KMS-11 (cell line): Measurements from ENCODE around the gene SDHB.

Experiments
- H2AFZ ChIP-seq: fragments of 200-600 bp; sonication (generic); 2 replicates; pipeline ENCODE4 v1.6.1; 2016; ENCODE audit warnings: antibody characterized with exemption, mixed run types, low read depth
- H3K27ac ChIP-seq: fragments of 200-600 bp; sonication (generic); 2 replicates; pipeline ENCODE4 v1.6.1; 2016; ENCODE audit warnings: mild to moderate bottlenecking, mixed run types
- H3K27me3 ChIP-seq: fragments of 200-600 bp; sonication (generic); 2 replicates; pipeline ENCODE4 v1.6.1; 2017; ENCODE audit warnings: mild to moderate bottlenecking, low read depth, mixed run types, moderate library complexity; ENCODE audit not compliant: insufficient read depth
- H3K36me3 ChIP-seq: fragments of 200-600 bp; sonication (generic); 2 replicates; pipeline ENCODE4 v1.6.1; 2017; ENCODE audit warnings: mild to moderate bottlenecking, mixed run types; ENCODE audit not compliant: insufficient read depth
- H3K4me1 ChIP-seq: fragments of 200-600 bp; sonication (generic); 2 replicates; pipeline ENCODE4 v1.6.1; 2016; ENCODE audit warnings: mild to moderate bottlenecking, low read depth, mixed run types; ENCODE audit not compliant: poor library complexity, severe bottlenecking
- H3K4me2 ChIP-seq: fragments of 200-600 bp; sonication (generic); 2 replicates; pipeline ENCODE4 v1.7.0; 2016; ENCODE audit warnings: mild to moderate bottlenecking, mixed run types
- H3K4me3 ChIP-seq: fragments of 200-600 bp; sonication (generic); IDR thresholded peaks from 2 replicates; pipeline ENCODE4 v1.6.1; 2017; ENCODE audit warnings: low read depth, low read length, mixed read lengths; ENCODE audit not compliant: insufficient read depth
- H3K79me2 ChIP-seq: fragments of 200-600 bp; sonication (generic); 2 replicates; pipeline ENCODE4 v1.6.1; 2016; ENCODE audit warnings: low read depth, mixed run types; ENCODE audit not compliant: insufficient read depth
- H3K9ac ChIP-seq: fragments of 200-600 bp; sonication (generic); 2 replicates; pipeline ENCODE4 v1.6.1; 2016; ENCODE audit warnings: mild to moderate bottlenecking, mixed run types
- H4K20me1 ChIP-seq: fragments of 200-600 bp; sonication (generic); 2 replicates; pipeline ENCODE4 v1.6.1; 2016; ENCODE audit warnings: mild to moderate bottlenecking, mixed run types; ENCODE audit not compliant: insufficient read depth
- CTCF ChIP-seq: fragments of 200-600 bp; sonication (generic); conservative IDR thresholded peaks from 2 replicates; pipeline ENCODE4 v1.6.1; 2017; ENCODE audit warnings: low read depth, mild to moderate bottlenecking, antibody characterized with exemption, low read length, moderate library complexity, mixed read lengths

SDHB gene

GRCh38 chr1:17024721-17025120, 29.1 kb downstream of the SDHB start:
- Histone ChIP-seq H3K4me2 (no peak overlapping the region), H3K4me3 (no peak overlapping the region), H3K79me2 (no peaks in the 10 kb centered on the region), H2AFZ (no peak overlapping the region), H3K36me3 (no peaks in the 10 kb centered on the region; the same call in 1 of the 2 replicates), H3K4me1 (peaks cover 41% of the 10 kb centered on the region), H4K20me1 (no peaks in the 10 kb centered on the region), H3K27me3 (no peaks in the 10 kb centered on the region), H3K27ac (no peak overlapping the region), H3K9ac (no peak overlapping the region)
- TF ChIP-seq CTCF, result no peak

GRCh38 chr1:17023573-17023972, 30.3 kb downstream of the SDHB start:
- Histone ChIP-seq H3K27ac (no peak overlapping the region), H3K4me1 (peaks cover 41% of the 10 kb centered on the region), H3K79me2 (no peaks in the 10 kb centered on the region), H2AFZ (no peak overlapping the region), H3K36me3 (no peaks in the 10 kb centered on the region; the same call in 1 of the 2 replicates), H3K4me2 (no peak overlapping the region), H3K27me3 (no peaks in the 10 kb centered on the region), H4K20me1 (peaks cover 6% of the 10 kb centered on the region; the same call in 1 of the 2 replicates), H3K9ac (no peak overlapping the region), H3K4me3 (no peak overlapping the region)
- TF ChIP-seq CTCF, result no peak

GRCh38 chr1:17023102-17023501, 30.7 kb downstream of the SDHB start:
- Histone ChIP-seq H2AFZ (no peak overlapping the region), H3K27ac (no peak overlapping the region), H3K79me2 (no peaks in the 10 kb centered on the region), H3K4me3 (no peak overlapping the region), H3K36me3 (no peaks in the 10 kb centered on the region; the same call in 1 of the 2 replicates), H3K4me1 (peaks cover 41% of the 10 kb centered on the region), H3K9ac (no peak overlapping the region), H4K20me1 (peaks cover 6% of the 10 kb centered on the region; the same call in 1 of the 2 replicates), H3K27me3 (no peaks in the 10 kb centered on the region), H3K4me2 (no peak overlapping the region)
- no peak for TF ChIP-seq CTCF

GRCh38 chr1:17021896-17022295, 31.9 kb downstream of the SDHB start:
- TF ChIP-seq CTCF, result no peak
- Histone ChIP-seq H3K4me1 (peaks cover 40% of the 10 kb centered on the region), H3K79me2 (no peaks in the 10 kb centered on the region), H4K20me1 (peaks cover 6% of the 10 kb centered on the region; the same call in 1 of the 2 replicates), H3K27me3 (no peaks in the 10 kb centered on the region), H3K4me2 (no peak overlapping the region), H3K36me3 (no peaks in the 10 kb centered on the region; the same call in 1 of the 2 replicates), H2AFZ (no peak overlapping the region), H3K4me3 (no peak overlapping the region), H3K9ac (no peak overlapping the region), H3K27ac (no peak overlapping the region)
